HepG2 (cell line): ENCODE measurements around the gene GSS. TPM values are rescaled to one million over a fixed set of nuclear protein-coding genes. Genes with fewer than 3 reads are reported as not detected.

Experiments
- ATAC-seq: fragments of 200-7000 bp; cut with Tn5 transposase; 3 replicates; pipeline ENCODE4 v1.9.1; 2020; ENCODE audit warnings: mild to moderate bottlenecking, moderate library complexity
- BruUV-seq: library from RNA; stranded (reverse); fragments of 400-500 nt; replicated peaks from 2 replicates; lab custom pipeline; 2021; lab: Mats Ljungman, UMichigan
- CTCF ChIA-PET: fragments of 300-600 bp; formaldehyde crosslinking; extraction: SDS; loops from one replicate; lab custom pipeline; 2021; ENCODE audit warnings: low total read pairs, inconsistent platforms, low intra/inter-chr PET ratio; lab: Yijun Ruan, JAX
- POLR2A ChIA-PET: fragments of 350-600 bp; sonication (Branson Sonifier 250); formaldehyde crosslinking; loops from one replicate; lab custom pipeline; 2020; ENCODE audit warnings: antibody characterized with exemption, inconsistent platforms; lab: Yijun Ruan, JAX
- DNase-seq: peaks from one replicate; pipeline ENCODE4 v3.0.0-alpha.2; 2015; ENCODE audit warnings: low spot score
- FAIRE-seq: peaks from 3 replicates; lab custom pipeline; 2011; peaks lifted over from hg19 to GRCh38; lab: Jason Lieb, UNC
- H2AFZ ChIP-seq: one replicate; pipeline ENCODE4 v1.6.1; 2011; ENCODE audit warnings: low read length, inconsistent platforms
- H3K27ac ChIP-seq: fragments of 300-600 bp; 3 replicates; pipeline ENCODE4 v1.8.0; 2011; ENCODE audit warnings: mixed run types, mild to moderate bottlenecking, mixed read lengths, low read length, inconsistent platforms; ENCODE audit not compliant: insufficient read depth; ENCODE audit errors: extremely low read length
- H3K27me3 ChIP-seq, 2 experiments: fragments of 200-600 bp in 1 of 2; 2 replicates in 1 of 2; 3 replicates in 1 of 2; pipeline versions ENCODE4 v1.6.0 to v1.8.0; 2011; ENCODE audit warnings: low read length in 2 of 2, mild to moderate bottlenecking in 2 of 2, moderate library complexity in 2 of 2, inconsistent platforms in 1 of 2; ENCODE audit not compliant: insufficient read depth in 2 of 2, control insufficient read depth in 1 of 2
- H3K36me3 ChIP-seq, 2 experiments: fragments of 200-600 bp in 1 of 2; replicated peaks in 1 of 2; 2 replicates in 1 of 2; 3 replicates in 1 of 2; pipeline versions ENCODE4 v1.5.1 to v1.8.0; 2011; ENCODE audit warnings: low read length in 2 of 2, inconsistent platforms in 1 of 2; ENCODE audit not compliant: insufficient read depth in 2 of 2, control insufficient read depth in 1 of 2
- H3K4me1 ChIP-seq: 2 replicates; pipeline ENCODE4 v1.5.1; 2012; ENCODE audit warnings: low read length, inconsistent platforms; ENCODE audit not compliant: insufficient read depth
- H3K4me2 ChIP-seq: 2 replicates; pipeline ENCODE4 v1.6.0; 2011; ENCODE audit warnings: low read depth, low read length, inconsistent platforms
- H3K4me3 ChIP-seq, 3 experiments: fragments of 200-600 bp in 1 of 3; sonication (generic), shearing (Covaris generic) in 1 of 3; replicated peaks in 1 of 3; 2 replicates each; pipeline ENCODE4 v1.5.1; 2011 to 2016; ENCODE audit warnings: low read length in 3 of 3, inconsistent platforms in 2 of 3, low read depth in 2 of 3, mild to moderate bottlenecking in 2 of 3, control low read depth in 1 of 3, mixed read lengths in 1 of 3; ENCODE audit not compliant: insufficient read depth in 1 of 3
- H3K79me2 ChIP-seq: one replicate; pipeline ENCODE4 v1.6.1; 2011; ENCODE audit warnings: low read length, inconsistent platforms; ENCODE audit not compliant: insufficient read depth
- H3K9ac ChIP-seq: 2 replicates; pipeline ENCODE4 v1.6.0; 2011; ENCODE audit warnings: mild to moderate bottlenecking, low read depth, low read length, inconsistent platforms; ENCODE audit not compliant: insufficient read depth
- H3K9me3 ChIP-seq: 2 replicates; pipeline ENCODE4 v1.5.1; 2012; ENCODE audit warnings: mild to moderate bottlenecking, low read length
- H4K20me1 ChIP-seq: 2 replicates; pipeline ENCODE4 v1.6.0; 2011; ENCODE audit warnings: inconsistent platforms, mild to moderate bottlenecking, low read length, moderate library complexity; ENCODE audit not compliant: insufficient read depth
- KLF13 ChIP-seq: sonication (generic); formaldehyde crosslinking; IDR thresholded peaks from 2 replicates; pipeline ENCODE4 v1.4.0; 2020; ENCODE audit warnings: mild to moderate bottlenecking, missing genetic modification reagents
- POLR2AphosphoS5 ChIP-seq: IDR thresholded peaks from 2 replicates; pipeline ENCODE4 v1.6.1; 2012; ENCODE audit warnings: low read depth, low read length
- RERE ChIP-seq: IDR thresholded peaks from 2 replicates; pipeline ENCODE4 v1.6.1; 2016; ENCODE audit warnings: low read depth, missing genetic modification reagents, missing compliant biosample characterization
- ZNF282 ChIP-seq: fragments of 450-650 bp; IDR thresholded peaks from 2 replicates; pipeline ENCODE4 v1.6.1; 2018; ENCODE audit not compliant: partially characterized antibody
- ZNF574 ChIP-seq: sonication (generic); formaldehyde crosslinking; IDR thresholded peaks from 2 replicates; pipeline ENCODE4 v1.4.0; 2020; ENCODE audit warnings: missing genetic modification reagents
- ZNF670 ChIP-seq: sonication (generic); formaldehyde crosslinking; IDR thresholded peaks from 2 replicates; pipeline ENCODE4 v1.8.0; 2022; ENCODE audit warnings: mild to moderate bottlenecking, missing genetic modification reagents, borderline replicate concordance
- in situ Hi-C: cut with HindIII; loops from 2 replicates; pipeline ENCODE4 v1.10.0; 2017; ENCODE audit warnings: low pct_unique_long_range_greater_than_20kb; ENCODE audit not compliant: extremely low pct_ligation_motif_present
- intact Hi-C: fragments of 100-400 bp; cut with micrococcal nuclease; formaldehyde crosslinking; loops from one replicate; pipeline ENCODE4 v1.10.0; 2022; ENCODE audit not compliant: unreplicated experiment
- polyA plus RNA-seq, 8 experiments: library from polyadenylated mRNA; depleted of rRNA in 3 of 8; stranded (reverse) in 7 of 8; unstranded in 1 of 8; fragments of >200 nt; fragmentation: Illumina TruSeq in 4 of 8; extraction: Trizol in 4 of 8; gene quantifications; 2 replicates each; pipeline versions ENCODE4 v1.2.1 to v1.2.3, GENCODE V29; 2011 to 2016; ENCODE audit warnings: low read depth in 4 of 8, missing spikeins in 1 of 8, mixed read lengths in 1 of 8; ENCODE audit not compliant: insufficient read depth in 1 of 8
- total RNA-seq, 5 experiments: library from RNA; depleted of rRNA; stranded (reverse); fragments of >200 nt; fragmentation: Illumina TruSeq; extraction: Trizol; gene quantifications; 2 replicates each; pipeline ENCODE4 v1.2.3, GENCODE V29; 2016; ENCODE audit warnings: low read depth in 1 of 5

Gene GSS
- total and polyA plus RNA-seq, 2 of the 13 experiments (the other 11 are each of a cell fraction or from before 2014, with no cell fraction given) = 80.1 to 102 TPM

GRCh38 chr20:34883087-34883688, 72.4 kb downstream of the GSS start:
- H3K4me2 ChIP-seq = no peak overlapping the region
- no peaks in the 10 kb centered on the region for H3K27me3 ChIP-seq
- CTCF ChIA-PET = no interaction called here
- peaks cover 3 to 31% of the 10 kb centered on the region in 2 experiments; a peak in 4 of 5 replicates for H3K36me3 ChIP-seq
- H3K4me1 ChIP-seq = peaks cover 28% of the 10 kb centered on the region
- FAIRE-seq = no peak
- in situ Hi-C loops = no loop called here
- H3K9me3 ChIP-seq = no peaks in the 10 kb centered on the region
- ATAC-seq = no peak
- no peak for DNase-seq
- POLR2A ChIA-PET = interaction anchor here (0.8 kb wide), 1 partner anchor 9 kb away, joined by 3 read pairs; no protein-coding TSS in a partner anchor
- H2AFZ ChIP-seq = no peak overlapping the region
- peaks cover 7% of the 10 kb centered on the region; the same call in 1 of the 2 replicates for H4K20me1 ChIP-seq
- no peak overlapping the region for H3K27ac ChIP-seq
- intact Hi-C loops = no loop called here
- no peak overlapping the region for H3K4me3 ChIP-seq
- TF ChIP-seq ZNF670 (CRISPR knock-in tag) (0 out of 2 replicates have a peak, but pooled peaks have one; percentile 34), POLR2AphosphoS5 (0 out of 2 replicates have a peak, but pooled peaks have one; percentile 21), ZNF282 (no peak), RERE (CRISPR knock-in tag) (no peak), KLF13 (CRISPR knock-in tag) (no peak), ZNF574 (CRISPR knock-in tag) (no peak)
- no peak overlapping the region for H3K9ac ChIP-seq
- H3K79me2 ChIP-seq = peaks cover 18% of the 10 kb centered on the region
- BruUV-seq = no TSS peak
